Activated T-helper 2 cell treated with anti-CD3 and anti-CD28 coated beads, Interferon-gamma antibody, Interleukin-2, Interleukin-4, amounts not matched to agents 10 μg/mL and 5 μg/mL and 100 μg/mL, durations not matched to agents 14 hours and 24 hours and 36 hours (primary cell): ENCODE results near the gene IPO13. TPM values are rescaled to one million over a fixed set of nuclear protein-coding genes. Genes with fewer than 3 reads are reported as not detected.
A peak's percentile ranks its signal among the peaks of the same experiment; 100 is the strongest.

ENCODE experiments used
- DNase-seq: peaks from one replicate; pipeline ENCODE4 v3.0.0; 2021; ENCODE audit warnings: low spot score
- H3K27ac Mint-ChIP-seq: one replicate; pipeline ENCODE4 v1.8.0; 2021; ENCODE audit warnings: mixed read lengths
- H3K27me3 Mint-ChIP-seq: one replicate; pipeline ENCODE4 v1.8.0; 2021; ENCODE audit warnings: low read depth, mixed read lengths
- H3K36me3 Mint-ChIP-seq: one replicate; pipeline ENCODE4 v1.8.0; 2021; ENCODE audit warnings: low read depth, mixed read lengths
- H3K4me1 Mint-ChIP-seq: one replicate; pipeline ENCODE4 v1.8.0; 2021; ENCODE audit warnings: low read depth, mixed read lengths
- H3K4me3 Mint-ChIP-seq: one replicate; pipeline ENCODE4 v1.8.0; 2021; ENCODE audit warnings: low read depth, mild to moderate bottlenecking, moderate library complexity, mixed read lengths
- H3K9me3 Mint-ChIP-seq: one replicate; pipeline ENCODE4 v1.8.0; 2021; ENCODE audit warnings: mixed read lengths
- intact Hi-C: fragments of 100-400 bp; cut with micrococcal nuclease; formaldehyde crosslinking; loops from one replicate; pipeline ENCODE4 v1.15.1; 2023
- total RNA-seq: library from RNA; stranded (reverse); gene quantifications from 2 replicates; pipeline ENCODE4 v1.2.3, GENCODE V29; 2022

IPO13 gene, protein sequence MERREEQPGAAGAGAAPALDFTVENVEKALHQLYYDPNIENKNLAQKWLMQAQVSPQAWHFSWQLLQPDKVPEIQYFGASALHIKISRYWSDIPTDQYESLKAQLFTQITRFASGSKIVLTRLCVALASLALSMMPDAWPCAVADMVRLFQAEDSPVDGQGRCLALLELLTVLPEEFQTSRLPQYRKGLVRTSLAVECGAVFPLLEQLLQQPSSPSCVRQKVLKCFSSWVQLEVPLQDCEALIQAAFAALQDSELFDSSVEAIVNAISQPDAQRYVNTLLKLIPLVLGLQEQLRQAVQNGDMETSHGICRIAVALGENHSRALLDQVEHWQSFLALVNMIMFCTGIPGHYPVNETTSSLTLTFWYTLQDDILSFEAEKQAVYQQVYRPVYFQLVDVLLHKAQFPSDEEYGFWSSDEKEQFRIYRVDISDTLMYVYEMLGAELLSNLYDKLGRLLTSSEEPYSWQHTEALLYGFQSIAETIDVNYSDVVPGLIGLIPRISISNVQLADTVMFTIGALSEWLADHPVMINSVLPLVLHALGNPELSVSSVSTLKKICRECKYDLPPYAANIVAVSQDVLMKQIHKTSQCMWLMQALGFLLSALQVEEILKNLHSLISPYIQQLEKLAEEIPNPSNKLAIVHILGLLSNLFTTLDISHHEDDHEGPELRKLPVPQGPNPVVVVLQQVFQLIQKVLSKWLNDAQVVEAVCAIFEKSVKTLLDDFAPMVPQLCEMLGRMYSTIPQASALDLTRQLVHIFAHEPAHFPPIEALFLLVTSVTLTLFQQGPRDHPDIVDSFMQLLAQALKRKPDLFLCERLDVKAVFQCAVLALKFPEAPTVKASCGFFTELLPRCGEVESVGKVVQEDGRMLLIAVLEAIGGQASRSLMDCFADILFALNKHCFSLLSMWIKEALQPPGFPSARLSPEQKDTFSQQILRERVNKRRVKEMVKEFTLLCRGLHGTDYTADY
- 26.4 and 26.8 TPM in 2 replicates for total RNA-seq

DNA sequence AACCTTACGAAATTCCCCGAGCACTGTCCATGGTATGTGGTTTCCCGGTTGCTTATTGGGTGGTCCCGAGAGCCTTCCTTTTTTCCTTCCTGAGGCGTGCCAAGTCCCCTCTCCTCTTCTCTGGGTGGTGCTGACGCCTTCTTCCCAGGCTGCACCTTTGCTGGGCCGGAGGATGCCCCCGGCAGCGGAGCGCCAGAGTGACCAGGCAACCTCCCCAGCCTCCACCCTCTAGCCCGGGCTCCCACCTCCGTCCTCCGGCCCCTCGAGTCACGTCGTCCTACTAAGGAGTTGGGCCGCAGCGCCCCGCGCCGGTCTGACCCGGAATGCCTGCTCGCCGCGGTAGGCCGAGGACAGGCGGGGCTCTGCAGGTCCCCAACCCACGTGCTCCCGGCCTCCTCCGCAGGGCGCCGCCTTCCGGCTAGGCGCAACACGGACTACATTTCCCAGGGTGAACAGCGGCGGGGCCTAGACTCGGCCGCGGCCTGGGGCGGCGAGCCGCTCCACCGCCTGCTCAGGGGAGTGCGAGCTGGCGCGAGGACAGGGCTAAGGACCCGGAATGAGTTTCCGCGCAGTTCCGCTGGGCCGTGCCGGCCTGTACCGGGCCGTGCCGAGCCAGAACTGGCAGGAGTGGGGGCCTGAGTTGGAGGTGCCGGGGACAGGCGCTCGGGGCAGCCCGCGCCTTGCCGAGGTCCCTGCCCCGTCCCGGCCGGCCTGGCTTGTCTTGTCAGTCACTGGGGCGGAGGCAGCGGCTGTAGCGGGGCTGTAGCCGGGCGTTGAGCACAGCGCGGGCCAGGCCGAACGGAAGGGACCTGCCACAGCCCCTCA is at the start of gene IPO13:
Gene IPO13, plus strand, starts transcription at position 715 of the 825 bp plus-strand sequence. CDS start 651 bp downstream, outside the sequence.
- Mint-ChIP-seq H3K9me3 (no peaks in the 10 kb centered on the region), H3K27me3 (no peaks in the 10 kb centered on the region), H3K4me3 (peak within 1 kb of the TSS; percentile 96), H3K4me1 (peaks cover 30% of the 10 kb centered on the region), H3K36me3 (peaks cover 29% of the 10 kb centered on the region), H3K27ac (peak within 1 kb of the TSS; percentile 94)
- peak; percentile 95 for DNase-seq
- intact Hi-C loops: loop anchor here (1.0 to 10.0 kb wide), 5 partner anchors 23 to 294 kb away; partner anchors contain the start of genes ATP6V0B, KDM4A, SLC6A9 and ST3GAL3

- Mint-ChIP-seq H3K9me3 (no peaks in the 10 kb centered on the region), H3K27ac (no peak overlapping the region), H3K4me1 (peaks cover 3% of the 10 kb centered on the region), H3K4me3 (no peak overlapping the region), H3K27me3 (no peaks in the 10 kb centered on the region), H3K36me3 (peaks cover 24% of the 10 kb centered on the region)
- no peak for DNase-seq
- intact Hi-C loops: no loop called here
Measured at GRCh38 chr1:43898981-43899380, 47.8 kb upstream of the IPO13 start.

DNA sequence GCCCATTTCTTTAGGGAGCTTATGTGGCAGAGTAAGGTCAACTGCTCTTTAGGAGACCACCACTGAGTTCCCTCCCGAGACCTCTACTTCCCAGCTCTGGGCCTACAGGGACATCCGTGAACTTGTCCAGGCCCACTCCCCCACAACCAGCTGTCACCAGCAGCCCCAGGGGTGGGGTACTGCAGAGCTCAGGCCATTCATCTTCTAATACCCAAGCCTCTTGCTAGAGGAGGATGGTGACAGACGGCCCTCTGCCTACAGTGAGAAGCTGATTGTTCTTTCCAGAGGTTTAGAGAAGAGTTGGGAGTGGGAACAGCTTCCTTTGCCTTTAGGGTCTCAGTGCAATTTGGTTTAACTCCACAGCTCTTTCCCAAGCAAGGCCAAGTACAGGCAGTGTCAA is 46.4 kb upstream of the IPO13 start:
- intact Hi-C loops: no loop called here
- Mint-ChIP-seq H3K9me3 (no peaks in the 10 kb centered on the region), H3K27ac (no peak overlapping the region), H3K4me1 (peaks cover 3% of the 10 kb centered on the region), H3K4me3 (no peak overlapping the region), H3K27me3 (no peaks in the 10 kb centered on the region), H3K36me3 (peaks cover 21% of the 10 kb centered on the region)
- DNase-seq: no peak

DNA sequence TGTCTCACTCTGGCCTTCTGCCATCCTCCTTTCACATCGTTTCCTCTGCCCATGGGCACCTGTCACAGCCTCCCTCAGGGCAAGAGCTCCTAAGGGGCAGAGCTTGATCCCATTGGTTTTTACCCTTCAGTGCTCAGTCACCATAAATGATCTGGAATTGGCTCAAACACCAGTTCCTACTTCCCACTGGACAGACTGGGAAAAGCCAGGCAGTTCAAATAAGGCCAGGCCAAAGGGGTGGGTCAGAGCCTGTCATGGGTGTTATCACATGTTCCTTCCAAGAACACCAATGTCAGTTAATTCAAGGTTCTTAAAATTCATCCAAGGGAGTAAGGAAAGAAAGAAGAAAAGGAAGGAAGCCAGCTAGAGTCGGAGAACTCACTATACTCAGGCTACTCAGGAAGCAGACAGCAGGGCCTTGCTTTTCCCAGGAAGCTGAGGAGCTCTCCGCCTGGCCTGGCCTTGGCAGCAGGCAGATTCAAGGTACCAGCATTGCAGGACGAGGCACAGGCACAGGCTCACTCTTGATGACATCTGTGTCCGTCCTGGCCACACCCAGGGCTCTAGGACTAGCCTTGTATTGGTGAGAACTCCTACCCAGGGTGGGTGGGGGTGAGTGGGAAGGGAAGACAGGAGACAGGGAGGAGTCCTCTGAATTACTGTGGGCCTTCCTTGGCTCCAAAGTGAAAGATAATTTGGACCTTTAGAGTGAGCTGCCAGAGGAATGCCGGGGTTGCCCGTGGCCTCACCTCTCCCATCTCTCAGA is 45.4 kb upstream of the IPO13 start:
- intact Hi-C loops: no loop called here
- Mint-ChIP-seq H3K27ac (no peak overlapping the region), H3K9me3 (no peaks in the 10 kb centered on the region), H3K4me1 (peaks cover 3% of the 10 kb centered on the region), H3K27me3 (no peaks in the 10 kb centered on the region), H3K4me3 (no peak overlapping the region), H3K36me3 (peaks cover 16% of the 10 kb centered on the region)
- DNase-seq: no peak

- Mint-ChIP-seq H3K36me3 (peaks cover 11% of the 10 kb centered on the region), H3K9me3 (no peaks in the 10 kb centered on the region), H3K27me3 (no peaks in the 10 kb centered on the region), H3K4me3 (no peak overlapping the region), H3K27ac (no peak overlapping the region), H3K4me1 (peaks cover 4% of the 10 kb centered on the region)
- no peak for DNase-seq
- intact Hi-C loops: no loop called here
Measured at GRCh38 chr1:43902058-43902831, 44.5 kb upstream of the IPO13 start.

GRCh38 chr1:43904660-43905551 is 41.8 kb upstream of the IPO13 start:
- intact Hi-C loops: no loop called here
- Mint-ChIP-seq H3K4me3 (no peak overlapping the region), H3K4me1 (peaks cover 1% of the 10 kb centered on the region), H3K9me3 (no peaks in the 10 kb centered on the region), H3K27ac (no peak overlapping the region), H3K27me3 (no peaks in the 10 kb centered on the region), H3K36me3 (peaks cover 2% of the 10 kb centered on the region)
- DNase-seq: no peak

DNA sequence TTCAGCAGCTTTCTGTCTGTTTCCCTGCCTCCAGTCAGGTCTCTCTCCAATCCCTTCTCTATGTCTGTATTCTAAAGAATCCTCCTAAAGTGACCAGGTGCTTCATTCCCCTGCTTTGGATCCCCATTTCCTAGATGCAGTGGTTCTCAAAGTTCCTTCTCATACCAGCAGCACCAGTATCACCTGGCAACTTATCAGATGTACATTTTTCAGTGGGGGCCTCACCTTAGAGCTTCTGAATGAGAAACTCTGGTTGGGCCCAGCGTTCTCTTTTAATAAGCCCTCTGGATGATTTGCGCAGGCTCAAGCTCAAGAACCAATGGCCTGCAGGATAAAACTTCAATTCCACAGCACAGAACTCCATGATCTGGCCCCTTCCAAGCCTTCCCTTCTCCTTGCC is 38.5 kb upstream of the IPO13 start:
- Mint-ChIP-seq H3K36me3 (no peaks in the 10 kb centered on the region), H3K4me1 (peaks cover 1% of the 10 kb centered on the region), H3K27me3 (no peaks in the 10 kb centered on the region), H3K4me3 (no peak overlapping the region), H3K9me3 (no peaks in the 10 kb centered on the region), H3K27ac (no peak overlapping the region)
- no peak for DNase-seq
- intact Hi-C loops: no loop called here

DNA sequence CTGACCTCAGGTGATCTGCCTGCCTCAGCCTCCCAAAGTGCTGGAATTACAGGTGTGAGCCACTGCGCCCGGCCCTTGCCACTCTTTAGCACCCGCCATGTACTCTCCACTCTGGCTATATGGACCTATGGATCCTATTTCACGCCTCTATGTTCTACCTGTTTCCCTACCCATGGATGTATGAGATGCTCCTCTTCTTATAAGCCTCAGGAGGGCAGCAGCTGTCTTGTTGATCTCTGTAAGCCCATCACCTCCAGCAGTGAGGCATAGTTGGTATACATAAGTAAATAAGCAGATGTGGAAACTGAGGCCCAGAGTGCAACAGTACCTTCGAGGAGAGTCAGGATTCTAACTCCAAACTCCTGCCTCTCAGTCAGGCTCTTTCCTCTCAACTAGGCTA is 37.9 kb upstream of the IPO13 start:
- H3K27me3 Mint-ChIP-seq: no peaks in the 10 kb centered on the region
- H3K27ac Mint-ChIP-seq: no peak overlapping the region
- no peaks in the 10 kb centered on the region for H3K36me3 Mint-ChIP-seq
- peaks cover 1% of the 10 kb centered on the region for H3K4me1 Mint-ChIP-seq
- H3K4me3 Mint-ChIP-seq: no peak overlapping the region
- intact Hi-C loops: no loop called here
- H3K9me3 Mint-ChIP-seq: no peaks in the 10 kb centered on the region
- DNase-seq: no peak

DNA sequence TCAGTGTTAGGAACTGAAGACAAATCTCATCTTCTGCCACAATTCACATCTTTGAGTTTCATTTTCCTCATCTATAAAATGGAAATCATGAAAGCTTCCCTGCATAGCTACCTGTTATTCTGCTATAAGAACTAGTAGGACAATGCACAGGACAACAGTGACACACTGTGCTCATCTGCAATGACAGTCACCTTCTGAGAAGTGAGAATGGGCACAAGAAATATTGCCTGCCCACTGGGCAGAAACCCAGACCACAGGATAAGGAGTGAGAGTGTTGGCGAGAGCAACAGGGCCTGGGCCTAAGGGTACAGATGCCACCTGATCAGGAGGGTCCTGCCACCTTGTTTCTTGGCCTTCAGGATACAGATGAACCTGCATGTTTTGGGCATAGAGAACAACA is 36.4 kb upstream of the IPO13 start:
- DNase-seq: no peak
- H3K9me3 Mint-ChIP-seq: no peaks in the 10 kb centered on the region
- no peak overlapping the region for H3K27ac Mint-ChIP-seq
- no peaks in the 10 kb centered on the region for H3K36me3 Mint-ChIP-seq
- H3K4me1 Mint-ChIP-seq: peaks cover 1% of the 10 kb centered on the region
- no peaks in the 10 kb centered on the region for H3K27me3 Mint-ChIP-seq
- intact Hi-C loops: no loop called here
- no peak overlapping the region for H3K4me3 Mint-ChIP-seq

GRCh38 chr1:43912607-43913006 is 34.1 kb upstream of the IPO13 start:
- H3K27ac Mint-ChIP-seq: no peak overlapping the region

More at GRCh38 chr1:43912607-43913006, 34.1 kb upstream of the IPO13 start:
- Mint-ChIP-seq H3K27me3 (no peaks in the 10 kb centered on the region), H3K4me1 (no peaks in the 10 kb centered on the region), H3K4me3 (no peak overlapping the region), H3K36me3 (no peaks in the 10 kb centered on the region), H3K9me3 (no peaks in the 10 kb centered on the region)
- intact Hi-C loops: no loop called here
- DNase-seq: no peak
